Smooth muscle cell of the coronary artery (primary cell): ENCODE measurements around the gene EIF4H. TPM values are rescaled to one million over a fixed set of nuclear protein-coding genes. Genes with fewer than 3 reads are reported as not detected.

Source experiments
- total RNA-seq: library from RNA; depleted of rRNA; stranded (reverse); fragments of >200 nt; gene quantifications from 2 replicates; pipeline ENCODE4 v1.2.3, GENCODE V29; 2014; ENCODE audit warnings: low replicate concordance

EIF4H gene
- total RNA-seq = 406 and 508 TPM in 2 replicates

GRCh38 chr7:74173866-74174605 lies at the start of gene EIF4H:
Gene EIF4H (plus strand): TSS chr7:74174356. CDS start chr7:74174384, 28 bp downstream.

Other genes with a start within 250 kb of the EIF4H start
- gene ELN, start 146.2 kb upstream of the EIF4H start, total RNA-seq = 5.9 and 385 TPM in 2 replicates
- gene LIMK1, start 90.6 kb upstream of the EIF4H start, total RNA-seq = 33.9 and 36.4 TPM in 2 replicates
- gene LAT2, start 35.6 kb downstream of the EIF4H start, total RNA-seq = 0.23 and 0.47 TPM in 2 replicates
- 13.3 and 18.2 TPM in 2 replicates for gene RFC2, start 80.0 kb downstream of the EIF4H start, total RNA-seq
- 44.3 and 52.9 TPM in 2 replicates for gene CLIP2, start 115.1 kb downstream of the EIF4H start, total RNA-seq